ENCODE data around the gene IDH3G.
"Not testable (repeated sequence)": the region's sequence is repeated elsewhere in the genome, so short reads cannot be mapped to it uniquely, and the experiment has no call there.

Gene IDH3G

GRCh38 chrX:153794018-153794896 lies at the start of gene IDH3G, which contains the start of gene SSR4:
Gene IDH3G (minus strand): TSS chrX:153794375. CDS start chrX:153794326, 49 bp downstream.
Gene SSR4 (plus strand): TSS chrX:153794668. CDS start chrX:153794688, 20 bp downstream.
- DNase-seq = peak; percentile 61

GRCh38 chrX:153836921-153837320 lies 42.7 kb upstream of the IDH3G start:
- no peak for DNase-seq

- no peak for DNase-seq
These were observed 38.6 kb upstream of the IDH3G start for GRCh38 chrX:153832728-153833127.

GRCh38 chrX:153831429-153832150 lies 37.4 kb upstream of the IDH3G start:
- no peak for DNase-seq

GRCh38 chrX:153830640-153831428 lies 36.7 kb upstream of the IDH3G start:
- DNase-seq = no peak

GRCh38 chrX:153829799-153830639 lies 35.8 kb upstream of the IDH3G start, which contains the start of gene PDZD4:
Gene PDZD4 (minus strand): TSS chrX:153830544. CDS start chrX:153830298, 246 bp downstream.
- DNase-seq = no peak

GRCh38 chrX:153829549-153829798 lies 35.3 kb upstream of the IDH3G start:
- no peak for DNase-seq

GRCh38 chrX:153828723-153829548 lies 34.8 kb upstream of the IDH3G start:
- no peak for DNase-seq

GRCh38 chrX:153828308-153828707 lies 34.1 kb upstream of the IDH3G start:
- no peak for DNase-seq

- no peak for DNase-seq
These were observed 33.7 kb upstream of the IDH3G start for GRCh38 chrX:153827903-153828302.

- DNase-seq = no peak
These were observed 32.8 kb upstream of the IDH3G start for GRCh38 chrX:153827016-153827415.

GRCh38 chrX:153825042-153825441 lies 30.9 kb upstream of the IDH3G start:
- no peak for DNase-seq

GRCh38 chrX:153824348-153824747 lies 30.2 kb upstream of the IDH3G start:
- DNase-seq = no peak

- DNase-seq = no peak
These were observed 26.9 kb upstream of the IDH3G start for GRCh38 chrX:153821066-153821465.

GRCh38 chrX:153820601-153821000 lies 26.4 kb upstream of the IDH3G start:
- no peak for DNase-seq

GRCh38 chrX:153819384-153820040 lies 25.3 kb upstream of the IDH3G start:
- no peak for DNase-seq

GRCh38 chrX:153818571-153819383 lies 24.6 kb upstream of the IDH3G start:
- DNase-seq = no peak

- not testable (repeated sequence) for DNase-seq
These were observed 23.9 kb upstream of the IDH3G start for GRCh38 chrX:153818064-153818463.

- no peak for DNase-seq
These were observed 22.9 kb upstream of the IDH3G start for GRCh38 chrX:153816831-153817690.
